ENCODE measurements around the gene NRXN3. TPM values are rescaled to one million over a fixed set of nuclear protein-coding genes. Genes with fewer than 3 reads are reported as not detected.
A peak's percentile ranks its signal among the peaks of the same experiment; 100 is the strongest.

The NRXN3 gene
- total RNA-seq, 1 donor, result 2.5 TPM

DNA sequence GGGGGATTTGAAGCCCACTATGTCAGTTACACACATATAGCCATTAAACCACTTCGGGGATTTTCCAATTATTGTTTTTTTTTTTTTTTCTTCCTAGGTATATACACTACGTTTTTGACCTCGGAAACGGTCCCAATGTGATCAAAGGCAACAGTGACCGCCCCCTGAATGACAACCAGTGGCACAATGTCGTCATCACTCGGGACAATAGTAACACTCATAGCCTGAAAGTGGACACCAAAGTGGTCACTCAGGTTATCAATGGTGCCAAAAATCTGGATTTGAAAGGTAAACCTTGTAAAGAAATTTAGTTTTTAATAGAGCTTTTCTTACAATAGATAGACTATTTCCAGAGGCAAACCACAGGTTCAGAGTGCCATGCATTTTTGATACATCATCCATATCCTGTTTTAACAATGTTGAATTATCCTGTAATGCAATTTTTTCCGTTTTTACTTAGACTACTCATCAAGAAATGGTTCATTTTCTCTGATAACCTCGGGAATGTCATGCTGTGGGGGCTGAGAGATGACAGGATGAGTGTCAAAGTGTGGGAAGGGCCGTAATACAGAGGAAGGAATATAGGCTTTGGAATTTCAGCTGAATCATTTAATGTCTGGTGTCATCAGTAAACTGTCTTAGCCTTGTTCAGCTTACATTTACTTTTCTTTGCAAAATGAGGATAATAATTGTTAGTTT is 797.1 kb downstream of the NRXN3 start:
- no peak for DNase-seq (ENCODE audit: insufficient read length, low spot score, missing footprints)
- H3K4me2 ChIP-seq (ENCODE audit: insufficient read depth, low read length), result peak overlapping the region; percentile 56
- H3K79me2 ChIP-seq (ENCODE audit: insufficient read depth, low read length), result no peaks in the 10 kb centered on the region
- H3K27ac ChIP-seq (ENCODE audit: low read depth, low read length), result peak overlapping the region; percentile 90
- TF ChIP-seq, protein P1, sequence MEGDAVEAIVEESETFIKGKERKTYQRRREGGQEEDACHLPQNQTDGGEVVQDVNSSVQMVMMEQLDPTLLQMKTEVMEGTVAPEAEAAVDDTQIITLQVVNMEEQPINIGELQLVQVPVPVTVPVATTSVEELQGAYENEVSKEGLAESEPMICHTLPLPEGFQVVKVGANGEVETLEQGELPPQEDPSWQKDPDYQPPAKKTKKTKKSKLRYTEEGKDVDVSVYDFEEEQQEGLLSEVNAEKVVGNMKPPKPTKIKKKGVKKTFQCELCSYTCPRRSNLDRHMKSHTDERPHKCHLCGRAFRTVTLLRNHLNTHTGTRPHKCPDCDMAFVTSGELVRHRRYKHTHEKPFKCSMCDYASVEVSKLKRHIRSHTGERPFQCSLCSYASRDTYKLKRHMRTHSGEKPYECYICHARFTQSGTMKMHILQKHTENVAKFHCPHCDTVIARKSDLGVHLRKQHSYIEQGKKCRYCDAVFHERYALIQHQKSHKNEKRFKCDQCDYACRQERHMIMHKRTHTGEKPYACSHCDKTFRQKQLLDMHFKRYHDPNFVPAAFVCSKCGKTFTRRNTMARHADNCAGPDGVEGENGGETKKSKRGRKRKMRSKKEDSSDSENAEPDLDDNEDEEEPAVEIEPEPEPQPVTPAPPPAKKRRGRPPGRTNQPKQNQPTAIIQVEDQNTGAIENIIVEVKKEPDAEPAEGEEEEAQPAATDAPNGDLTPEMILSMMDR (IDR thresholded peaks at IDR 0.05; ENCODE audit: extremely low read depth, low read depth, low read length), result no peak
- H3K4me1 ChIP-seq (ENCODE audit: insufficient read depth, low read length), result peaks cover 30% of the 10 kb centered on the region
- no peaks in the 10 kb centered on the region for H4K20me1 ChIP-seq (ENCODE audit: insufficient read depth, low read length)
- H3K36me3 ChIP-seq (ENCODE audit: insufficient read depth, low read length), result no peaks in the 10 kb centered on the region
- no peak overlapping the region for H3K4me3 ChIP-seq (ENCODE audit: insufficient read depth, low read length)
- H3K9me3 ChIP-seq (ENCODE audit: low read depth, low read length), result no peaks in the 10 kb centered on the region
- H2AFZ ChIP-seq (ENCODE audit: low read length), result no peak overlapping the region
- no peaks in the 10 kb centered on the region for H3K27me3 ChIP-seq (ENCODE audit: insufficient read depth, low read length)

DNA sequence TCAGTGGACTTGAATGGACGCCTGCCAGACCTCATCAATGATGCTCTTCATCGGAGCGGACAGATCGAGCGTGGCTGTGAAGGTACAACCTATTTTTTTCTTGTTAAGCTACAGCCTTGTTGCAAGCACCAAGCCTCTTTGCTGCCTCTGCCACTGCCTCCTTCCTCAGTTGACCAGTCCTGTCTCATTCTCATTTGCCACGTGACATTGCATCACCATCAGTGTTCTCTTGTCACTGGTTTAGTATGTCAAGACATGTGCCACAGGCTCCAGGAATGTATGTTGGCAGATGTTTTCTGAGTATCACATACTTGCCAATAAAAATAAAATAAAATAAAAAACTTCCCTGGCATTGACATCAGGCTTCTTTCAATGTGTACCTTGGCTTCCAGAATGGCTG is 798.1 kb downstream of the NRXN3 start:
- peaks cover 30% of the 10 kb centered on the region for H3K4me1 ChIP-seq (ENCODE audit: insufficient read depth, low read length)
- peak overlapping the region; percentile 19 for H3K4me2 ChIP-seq (ENCODE audit: insufficient read depth, low read length)
- H3K79me2 ChIP-seq (ENCODE audit: insufficient read depth, low read length), result no peaks in the 10 kb centered on the region
- H3K36me3 ChIP-seq (ENCODE audit: insufficient read depth, low read length), result no peaks in the 10 kb centered on the region
- peak overlapping the region; percentile 90 for H3K27ac ChIP-seq (ENCODE audit: low read depth, low read length)
- no peak for DNase-seq (ENCODE audit: insufficient read length, low spot score, missing footprints)
- no peaks in the 10 kb centered on the region for H3K27me3 ChIP-seq (ENCODE audit: insufficient read depth, low read length)
- TF ChIP-seq, protein P1 (IDR thresholded peaks at IDR 0.05; ENCODE audit: extremely low read depth, low read depth, low read length), result no peak
- no peak overlapping the region for H2AFZ ChIP-seq (ENCODE audit: low read length)
- H4K20me1 ChIP-seq (ENCODE audit: insufficient read depth, low read length), result no peaks in the 10 kb centered on the region
- H3K9me3 ChIP-seq (ENCODE audit: low read depth, low read length), result no peaks in the 10 kb centered on the region
- no peak overlapping the region for H3K4me3 ChIP-seq (ENCODE audit: insufficient read depth, low read length)

DNA sequence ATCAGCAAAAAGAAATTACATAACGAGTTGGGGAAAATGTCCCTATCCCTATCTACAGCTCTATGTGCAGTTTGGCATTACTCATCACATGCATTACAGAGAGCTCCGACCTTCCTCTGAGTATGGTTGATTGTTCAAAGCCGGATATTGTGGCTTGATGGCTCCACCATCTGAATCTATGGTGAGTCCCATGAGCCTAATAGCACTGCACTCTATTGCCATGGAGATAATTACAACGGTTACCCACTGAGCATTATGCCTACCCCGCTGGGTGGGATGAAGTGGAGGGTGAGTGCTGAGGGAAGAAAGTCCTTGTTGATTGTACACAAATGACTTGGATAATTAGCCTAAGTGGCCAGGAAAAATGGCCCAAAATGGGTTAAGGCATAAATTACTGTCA is 800.5 kb downstream of the NRXN3 start:
- DNase-seq (ENCODE audit: insufficient read length, low spot score, missing footprints), result no peak
- Histone ChIP-seq H2AFZ (ENCODE audit: low read length) (no peak overlapping the region), H3K79me2 (ENCODE audit: insufficient read depth, low read length) (no peaks in the 10 kb centered on the region), H3K9me3 (ENCODE audit: low read depth, low read length) (no peaks in the 10 kb centered on the region), H3K27me3 (ENCODE audit: insufficient read depth, low read length) (no peaks in the 10 kb centered on the region), H3K4me1 (ENCODE audit: insufficient read depth, low read length) (peaks cover 30% of the 10 kb centered on the region), H3K4me2 (ENCODE audit: insufficient read depth, low read length) (no peak overlapping the region), H3K36me3 (ENCODE audit: insufficient read depth, low read length) (no peaks in the 10 kb centered on the region), H4K20me1 (ENCODE audit: insufficient read depth, low read length) (no peaks in the 10 kb centered on the region), H3K4me3 (ENCODE audit: insufficient read depth, low read length) (no peak overlapping the region), H3K27ac (ENCODE audit: low read depth, low read length) (no peak overlapping the region)
- TF ChIP-seq, protein P1 (IDR thresholded peaks at IDR 0.05; ENCODE audit: extremely low read depth, low read depth, low read length), result no peak

DNA sequence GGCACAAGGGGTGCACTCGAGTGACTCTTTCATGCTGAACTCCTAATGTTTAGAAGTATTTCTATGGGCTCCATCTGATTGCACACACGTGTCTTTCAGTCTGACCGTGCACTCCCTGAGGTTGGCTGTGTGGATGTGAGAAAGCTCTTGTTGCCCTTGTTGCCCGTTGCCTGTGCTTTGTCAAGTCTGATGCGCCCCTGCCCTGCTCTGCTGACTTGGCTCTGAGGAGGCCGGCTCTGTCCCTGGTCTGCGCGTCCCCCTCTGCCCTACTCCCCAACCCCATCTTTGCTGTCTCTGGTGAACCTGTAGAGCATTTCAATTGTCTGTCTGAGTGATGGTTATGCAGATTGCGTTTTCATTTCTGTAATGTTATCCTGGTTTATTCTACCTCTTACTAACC is 802.3 kb downstream of the NRXN3 start:
- Histone ChIP-seq H3K27me3 (ENCODE audit: insufficient read depth, low read length) (no peaks in the 10 kb centered on the region), H2AFZ (ENCODE audit: low read length) (no peak overlapping the region), H3K4me3 (ENCODE audit: insufficient read depth, low read length) (no peak overlapping the region), H3K36me3 (ENCODE audit: insufficient read depth, low read length) (no peaks in the 10 kb centered on the region), H4K20me1 (ENCODE audit: insufficient read depth, low read length) (no peaks in the 10 kb centered on the region), H3K4me2 (ENCODE audit: insufficient read depth, low read length) (no peak overlapping the region), H3K4me1 (ENCODE audit: insufficient read depth, low read length) (peaks cover 26% of the 10 kb centered on the region), H3K27ac (ENCODE audit: low read depth, low read length) (no peak overlapping the region), H3K9me3 (ENCODE audit: low read depth, low read length) (no peaks in the 10 kb centered on the region), H3K79me2 (ENCODE audit: insufficient read depth, low read length) (no peaks in the 10 kb centered on the region)
- TF ChIP-seq, protein P1 (IDR thresholded peaks at IDR 0.05; ENCODE audit: extremely low read depth, low read depth, low read length), result no peak
- DNase-seq (ENCODE audit: insufficient read length, low spot score, missing footprints), result no peak

Data from osteoblast (primary cell).